ENCODE results near the gene PRAME. TPM values are rescaled to one million over a fixed set of nuclear protein-coding genes. Genes with fewer than 3 reads are reported as not detected.
A peak's percentile ranks its signal among the peaks of the same experiment; 100 is the strongest.
"Not testable (repeated sequence)": the region's sequence is repeated elsewhere in the genome, so short reads cannot be mapped to it uniquely, and the experiment has no call there.

Gene PRAME
- total RNA-seq: not detected
- under 1 TPM in 1 of 3 donors, not detected in 2; 0.03 TPM for polyA plus RNA-seq
- long read RNA-seq, donor 1: 0 reads
- long read RNA-seq, donor 2: 0 reads

GRCh38 chr22:22558972-22559603 lies at the start of gene PRAME:
Gene PRAME (minus strand): TSS chr22:22559265. CDS start chr22:22556832, 2,433 bp downstream.
- Histone ChIP-seq H3K27me3 (ENCODE audit: insufficient read depth in 3 of 3, low read length in 2 of 3) (peaks cover 0 to 1% (median 0%) of the 10 kb centered on the region in 3 donors), H3K27ac (no peak within 1 kb of the TSS), H3K36me3 (ENCODE audit: insufficient read depth in 1 of 2, low read depth in 1 of 2) (no peaks in the 10 kb centered on the region), H3K9me3 (no peaks in the 10 kb centered on the region), H3K4me1 (no peaks in the 10 kb centered on the region), H3K4me3 (no peak within 1 kb of the TSS)
- ATAC-seq (no peak), DNase-seq (peak; percentile 26 to 64)
- 61 to 63% (median 61%) methylated on average over 32 of the region's 32 CpGs for WGBS, 3 donors
- TF ChIP-seq CTCF (IDR thresholded peaks at IDR 0.05): no peak
- intact Hi-C loops (cut with DNase I): no loop called here

GRCh38 chr22:22608022-22608421 lies 49.0 kb upstream of the PRAME start:
- 87 to 91% (median 90%) methylated on average over 3 of the region's 3 CpGs for WGBS, 3 donors
- intact Hi-C loops (cut with DNase I); H3K4me1 ChIP-seq; H3K9me3 ChIP-seq; DNase-seq; H3K27ac ChIP-seq; H3K27me3 ChIP-seq (ENCODE audit: insufficient read depth in 3 of 3, low read length in 2 of 3); H3K4me3 ChIP-seq; H3K36me3 ChIP-seq (ENCODE audit: insufficient read depth in 1 of 2, low read depth in 1 of 2); ATAC-seq: not testable (repeated sequence)

- intact Hi-C loops (cut with DNase I): no loop called here
- Histone ChIP-seq H3K27me3 (ENCODE audit: insufficient read depth in 3 of 3, low read length in 2 of 3) (no peaks in the 10 kb centered on the region), H3K9me3 (peaks cover 3% of the 10 kb centered on the region), H3K4me3 (no peak overlapping the region), H3K36me3 (ENCODE audit: insufficient read depth in 1 of 2, low read depth in 1 of 2) (no peaks in the 10 kb centered on the region), H3K27ac (no peak overlapping the region), H3K4me1 (no peaks in the 10 kb centered on the region)
- no peak for TF ChIP-seq CTCF (IDR thresholded peaks at IDR 0.05)
- DNase-seq (no peak), ATAC-seq (no peak)
- WGBS, 3 donors: 84 to 88% (median 88%) methylated on average over 3 of the region's 3 CpGs
Measured at GRCh38 chr22:22605074-22605404, 46.0 kb upstream of the PRAME start.

- H3K4me1 ChIP-seq: no peaks in the 10 kb centered on the region
- intact Hi-C loops (cut with DNase I): no loop called here
- H3K27ac ChIP-seq: no peak overlapping the region
- H3K27me3 ChIP-seq (ENCODE audit: insufficient read depth in 3 of 3, low read length in 2 of 3): no peaks in the 10 kb centered on the region
- WGBS, 3 donors: 69 to 80% (median 76%) methylated on average over 3 of the region's 3 CpGs
- H3K9me3 ChIP-seq: peaks cover 3% of the 10 kb centered on the region
- no peak overlapping the region for H3K4me3 ChIP-seq
- ATAC-seq (no peak), DNase-seq (no peak)
- no peaks in the 10 kb centered on the region for H3K36me3 ChIP-seq (ENCODE audit: insufficient read depth in 1 of 2, low read depth in 1 of 2)
- no peak for TF ChIP-seq CTCF (IDR thresholded peaks at IDR 0.05)
Measured at GRCh38 chr22:22604326-22605073, 45.4 kb upstream of the PRAME start.

GRCh38 chr22:22603470-22603947 lies 44.4 kb upstream of the PRAME start:
- Histone ChIP-seq H3K27me3 (ENCODE audit: insufficient read depth in 3 of 3, low read length in 2 of 3) (no peaks in the 10 kb centered on the region), H3K27ac (no peak overlapping the region), H3K4me1 (no peaks in the 10 kb centered on the region), H3K9me3 (peaks cover 3% of the 10 kb centered on the region), H3K4me3 (no peak overlapping the region), H3K36me3 (ENCODE audit: insufficient read depth in 1 of 2, low read depth in 1 of 2) (no peaks in the 10 kb centered on the region)
- TF ChIP-seq CTCF (IDR thresholded peaks at IDR 0.05): no peak
- DNase-seq (no peak), ATAC-seq (no peak)
- intact Hi-C loops (cut with DNase I): no loop called here
- 58 to 71% (median 62%) methylated on average over 3 of the region's 3 CpGs for WGBS, 3 donors

Measured in psoas muscle (tissue), 8 donors.